HepG2 (cell line): ENCODE data around the gene LRRC51.

Experiments used
- CREB1 ChIP-seq, 2 experiments: fragments of 450-650 bp in 1 of 2; IDR thresholded peaks; 2 replicates each; pipeline ENCODE4 v1.6.1; 2016 to 2017; ENCODE audit warnings: control low read depth in 1 of 2, mild to moderate bottlenecking in 1 of 2, missing compliant biosample characterization in 1 of 2, missing genetic modification characterization in 1 of 2
- EZH2 ChIP-seq: conservative IDR thresholded peaks from 2 replicates; pipeline ENCODE4 v1.6.1; 2012; ENCODE audit warnings: mild to moderate bottlenecking, low read depth, low read length, moderate library complexity
- FOSL1 ChIP-seq: sonication (generic); formaldehyde crosslinking; IDR thresholded peaks from 2 replicates; pipeline ENCODE4 v1.9.0; 2021; ENCODE audit warnings: missing genetic modification reagents, borderline replicate concordance
- GTF2F1 ChIP-seq: fragments of 150-350 bp; IDR thresholded peaks from 2 replicates; pipeline ENCODE4 v1.6.1; 2014; ENCODE audit warnings: low read length
- HNF1A ChIP-seq, 2 experiments: sonication (generic) in 1 of 2; formaldehyde crosslinking in 1 of 2; IDR thresholded peaks; 2 replicates each; pipeline versions ENCODE4 v1.4.0 to v1.6.1; 2016 to 2020; ENCODE audit warnings: borderline replicate concordance in 1 of 2, low read depth in 1 of 2, mild to moderate bottlenecking in 1 of 2, missing genetic modification reagents in 1 of 2
- KLF12 ChIP-seq: sonication (generic); formaldehyde crosslinking; IDR thresholded peaks from 2 replicates; pipeline ENCODE4 v1.4.0; 2020; ENCODE audit warnings: missing genetic modification reagents, borderline replicate concordance
- POLR2AphosphoS5 ChIP-seq: IDR thresholded peaks from 2 replicates; pipeline ENCODE4 v1.6.1; 2012; ENCODE audit warnings: low read depth, low read length
- SPEN ChIP-seq: sonication (generic); formaldehyde crosslinking; IDR thresholded peaks from 2 replicates; pipeline ENCODE4 v1.5.1; 2020; ENCODE audit warnings: low read depth, mild to moderate bottlenecking, missing genetic modification reagents
- ZBTB43 ChIP-seq: sonication (generic); formaldehyde crosslinking; conservative IDR thresholded peaks from 2 replicates; pipeline ENCODE4 v1.4.0; 2020; ENCODE audit warnings: missing genetic modification reagents
- ZNF33A ChIP-seq: sonication (generic); formaldehyde crosslinking; IDR thresholded peaks from 2 replicates; pipeline ENCODE4 v1.5.1; 2020; ENCODE audit warnings: missing genetic modification reagents, mild to moderate bottlenecking, moderate library complexity, borderline replicate concordance
- ZSCAN9 ChIP-seq: IDR thresholded peaks from 2 replicates; pipeline ENCODE4 v1.6.1; 2016; ENCODE audit warnings: borderline replicate concordance

- TF ChIP-seq SPEN (CRISPR knock-in tag) (no peak), KLF12 (no peak), ZNF33A (CRISPR knock-in tag) (no peak), ZSCAN9 (CRISPR knock-in tag) (no peak), CREB1 (IDR thresholded peaks at IDR 0.05) (no peak), CREB1 (CRISPR knock-in tag; IDR thresholded peaks at IDR 0.05) (no peak), FOSL1 (CRISPR knock-in tag) (no peak), GTF2F1 (no peak), POLR2AphosphoS5 (no peak), HNF1A (IDR thresholded peaks at IDR 0.05; ENCODE audit: low read depth) (no peak), HNF1A (CRISPR knock-in tag; IDR thresholded peaks at IDR 0.05; ENCODE audit: borderline replicate concordance) (no peak), ZBTB43 (no peak), EZH2 (no peak)
Observed at GRCh38 chr11:72039031-72039855, 41.4 kb upstream of the LRRC51 start.
